Type B pancreatic cell (in vitro differentiated cells): ENCODE measurements around the gene STIM1. TPM values are rescaled to one million over a fixed set of nuclear protein-coding genes. Genes with fewer than 3 reads are reported as not detected.
"Not testable (repeated sequence)": the region's sequence is repeated elsewhere in the genome, so short reads cannot be mapped to it uniquely, and the experiment has no call there.

Source experiments
- DNase-seq: peaks from one replicate; pipeline ENCODE4 v3.0.0; 2021; ENCODE audit warnings: mixed read lengths; ENCODE audit not compliant: unreplicated experiment; ENCODE audit errors: extremely low spot score
- H3K27ac Mint-ChIP-seq: 2 replicates; pipeline ENCODE4 v1.8.0; 2021; ENCODE audit warnings: mild to moderate bottlenecking, mixed read lengths
- H3K27me3 Mint-ChIP-seq: 2 replicates; pipeline ENCODE4 v1.8.0; 2021; ENCODE audit warnings: mixed read lengths
- H3K36me3 Mint-ChIP-seq: 2 replicates; pipeline ENCODE4 v1.8.0; 2021; ENCODE audit warnings: mixed read lengths
- H3K4me1 Mint-ChIP-seq: one replicate; pipeline ENCODE4 v1.8.0; 2021; ENCODE audit warnings: mixed read lengths; ENCODE audit not compliant: unreplicated experiment
- H3K4me3 Mint-ChIP-seq: 2 replicates; pipeline ENCODE4 v1.8.0; 2021; ENCODE audit warnings: mild to moderate bottlenecking, mixed read lengths
- H3K9me3 Mint-ChIP-seq: 2 replicates; pipeline ENCODE4 v1.8.0; 2021; ENCODE audit warnings: mixed read lengths
- total RNA-seq: library from RNA; stranded (reverse); gene quantifications from 2 replicates; pipeline ENCODE4 v1.2.1, GENCODE V29; 2021; ENCODE audit warnings: low replicate concordance
- TF ChIP-seq, protein P1 (sequence below): fragments of 200-600 bp; sonication (generic); conservative IDR thresholded peaks from 2 replicates; pipeline ENCODE4 v1.5.0; 2021; ENCODE audit warnings: antibody characterized with exemption, mild to moderate bottlenecking

Gene STIM1
- total RNA-seq, 1 donor from 2014 or later: 38.9 TPM

DNA sequence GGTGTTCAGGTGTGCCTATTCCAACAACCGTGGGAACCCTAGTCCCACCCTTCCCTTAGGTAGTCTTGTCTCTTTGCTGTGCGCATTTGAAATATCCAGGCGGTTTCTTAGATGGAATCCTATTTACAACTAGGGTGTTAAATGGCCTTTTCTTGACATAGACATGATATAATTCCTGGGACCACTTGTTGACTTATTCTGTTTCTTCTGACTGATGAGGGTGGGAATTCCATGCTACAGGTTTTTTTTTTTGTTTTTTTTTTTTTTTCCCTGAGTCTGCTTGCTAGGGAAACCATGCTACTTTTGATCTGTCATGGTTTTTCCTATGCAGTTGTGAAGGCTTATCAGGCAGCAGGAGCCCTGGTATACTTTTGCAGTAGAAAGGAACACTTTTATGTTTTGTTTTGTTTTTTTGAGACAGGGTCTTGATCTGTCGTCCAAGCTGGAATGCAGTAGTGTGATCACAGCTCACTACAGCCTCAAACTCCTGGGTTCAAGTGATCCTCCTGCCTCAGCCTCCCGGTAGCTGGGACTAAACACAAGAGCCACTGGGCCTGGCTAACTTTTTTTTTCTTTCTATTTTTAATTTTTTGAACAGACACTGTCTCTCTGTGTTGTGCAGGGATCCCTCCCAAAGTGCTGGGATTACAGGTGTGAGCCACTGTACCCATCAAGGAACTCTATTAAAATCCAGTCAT is 1.5 kb downstream of the STIM1 start:
- TF ChIP-seq, protein P1, sequence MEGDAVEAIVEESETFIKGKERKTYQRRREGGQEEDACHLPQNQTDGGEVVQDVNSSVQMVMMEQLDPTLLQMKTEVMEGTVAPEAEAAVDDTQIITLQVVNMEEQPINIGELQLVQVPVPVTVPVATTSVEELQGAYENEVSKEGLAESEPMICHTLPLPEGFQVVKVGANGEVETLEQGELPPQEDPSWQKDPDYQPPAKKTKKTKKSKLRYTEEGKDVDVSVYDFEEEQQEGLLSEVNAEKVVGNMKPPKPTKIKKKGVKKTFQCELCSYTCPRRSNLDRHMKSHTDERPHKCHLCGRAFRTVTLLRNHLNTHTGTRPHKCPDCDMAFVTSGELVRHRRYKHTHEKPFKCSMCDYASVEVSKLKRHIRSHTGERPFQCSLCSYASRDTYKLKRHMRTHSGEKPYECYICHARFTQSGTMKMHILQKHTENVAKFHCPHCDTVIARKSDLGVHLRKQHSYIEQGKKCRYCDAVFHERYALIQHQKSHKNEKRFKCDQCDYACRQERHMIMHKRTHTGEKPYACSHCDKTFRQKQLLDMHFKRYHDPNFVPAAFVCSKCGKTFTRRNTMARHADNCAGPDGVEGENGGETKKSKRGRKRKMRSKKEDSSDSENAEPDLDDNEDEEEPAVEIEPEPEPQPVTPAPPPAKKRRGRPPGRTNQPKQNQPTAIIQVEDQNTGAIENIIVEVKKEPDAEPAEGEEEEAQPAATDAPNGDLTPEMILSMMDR: no peak
- H3K27me3 Mint-ChIP-seq: no peaks in the 10 kb centered on the region
- peaks cover 4% of the 10 kb centered on the region for H3K36me3 Mint-ChIP-seq
- peak overlapping the region; percentile 96 for H3K4me3 Mint-ChIP-seq
- DNase-seq: no peak
- H3K4me1 Mint-ChIP-seq: peaks cover 40% of the 10 kb centered on the region
- H3K27ac Mint-ChIP-seq: peak overlapping the region; percentile 74
- H3K9me3 Mint-ChIP-seq: peaks cover 5% of the 10 kb centered on the region

DNA sequence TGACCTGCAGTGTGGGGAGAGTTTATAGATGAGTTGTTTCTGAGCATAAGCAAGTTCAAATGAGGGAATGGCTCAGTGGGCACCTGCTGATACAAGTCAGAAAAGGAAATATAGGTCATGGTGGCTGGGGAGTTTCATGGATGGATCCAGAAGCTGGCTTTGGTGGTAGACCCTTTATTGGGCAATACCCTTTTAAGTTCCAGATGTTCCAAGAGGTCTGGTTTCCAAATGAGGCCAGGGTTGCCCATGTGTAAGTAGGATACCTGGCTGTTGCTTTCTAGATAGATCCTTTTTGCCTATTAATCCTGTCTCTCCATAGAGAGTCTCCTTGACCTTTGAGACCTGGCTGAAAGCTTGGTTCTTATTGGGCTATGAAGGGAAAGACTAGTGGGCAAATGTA is 2.2 kb downstream of the STIM1 start:
- H3K4me1 Mint-ChIP-seq: peaks cover 40% of the 10 kb centered on the region
- peaks cover 5% of the 10 kb centered on the region for H3K9me3 Mint-ChIP-seq
- H3K27ac Mint-ChIP-seq: peak overlapping the region; percentile 74
- H3K36me3 Mint-ChIP-seq: peaks cover 4% of the 10 kb centered on the region
- peak overlapping the region; percentile 96 for H3K4me3 Mint-ChIP-seq
- no peaks in the 10 kb centered on the region for H3K27me3 Mint-ChIP-seq
- DNase-seq: no peak
- TF ChIP-seq, protein P1: no peak

DNA sequence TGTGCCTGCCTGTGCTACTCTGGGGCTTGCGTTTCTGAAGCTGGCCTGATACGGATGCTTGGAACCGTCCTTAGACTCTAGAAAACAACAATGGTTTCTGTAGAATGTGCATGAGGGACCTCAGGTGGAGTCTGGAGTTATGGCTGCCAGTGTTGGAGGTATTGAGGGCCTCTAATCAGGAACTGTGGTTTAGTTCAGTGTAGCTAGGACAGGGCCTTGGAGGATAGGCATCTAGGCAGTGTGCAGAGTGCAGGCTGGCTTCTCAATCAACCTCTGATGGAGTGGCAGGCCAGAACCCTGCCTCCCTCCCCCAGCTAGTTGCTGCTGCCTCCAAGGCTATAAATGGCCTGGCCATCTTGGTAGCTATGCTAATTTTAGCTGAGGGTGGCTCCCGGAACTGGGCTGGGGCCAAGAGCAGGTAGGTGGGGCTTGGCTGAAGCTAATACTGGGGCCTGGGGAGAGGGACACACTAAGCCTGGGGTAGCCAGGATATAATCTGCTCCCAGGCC is 4.0 kb downstream of the STIM1 start:
- Mint-ChIP-seq H3K36me3 (peaks cover 4% of the 10 kb centered on the region), H3K27ac (no peak overlapping the region), H3K27me3 (no peaks in the 10 kb centered on the region), H3K4me1 (peaks cover 34% of the 10 kb centered on the region), H3K9me3 (peaks cover 5% of the 10 kb centered on the region), H3K4me3 (peak overlapping the region; percentile 44)
- no peak for DNase-seq
- TF ChIP-seq, protein P1: no peak

- no peak overlapping the region for H3K4me3 Mint-ChIP-seq
- H3K9me3 Mint-ChIP-seq: peaks cover 5% of the 10 kb centered on the region
- H3K27me3 Mint-ChIP-seq: no peaks in the 10 kb centered on the region
- no peak for DNase-seq
- peaks cover 33% of the 10 kb centered on the region for H3K4me1 Mint-ChIP-seq
- H3K27ac Mint-ChIP-seq: peak overlapping the region; percentile 21
- H3K36me3 Mint-ChIP-seq: peaks cover 4% of the 10 kb centered on the region
- TF ChIP-seq, protein P1: no peak
Measured at GRCh38 chr11:3860375-3860774, 4.9 kb downstream of the STIM1 start.

DNA sequence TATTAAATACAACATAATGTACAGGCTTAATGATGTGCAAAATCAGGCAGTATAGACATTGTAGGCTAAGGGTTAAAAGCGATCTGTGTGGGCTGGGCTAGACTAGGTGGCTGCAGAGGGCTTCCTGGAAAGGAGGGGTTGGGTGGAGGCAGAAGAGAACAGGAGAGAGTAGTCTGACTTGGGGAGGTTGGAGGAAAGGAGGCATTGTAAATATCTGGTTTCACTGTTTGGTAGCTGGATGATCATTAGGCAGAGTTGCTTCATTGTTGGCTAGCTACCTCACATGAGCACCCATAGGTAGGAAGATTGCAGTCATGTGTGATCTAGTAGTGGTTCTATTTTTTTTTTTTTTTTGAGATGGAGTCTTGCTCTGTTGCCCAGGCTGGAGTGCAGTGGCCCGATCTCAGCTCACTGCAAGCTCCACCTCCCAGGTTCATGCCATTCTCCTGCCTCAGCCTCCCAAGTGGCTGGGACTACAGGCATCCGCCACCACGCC is 5.5 kb downstream of the STIM1 start:
- peak overlapping the region; percentile 21 for H3K27ac Mint-ChIP-seq
- peaks cover 38% of the 10 kb centered on the region for H3K4me1 Mint-ChIP-seq
- peak overlapping the region; percentile 24 for H3K4me3 Mint-ChIP-seq
- H3K9me3 Mint-ChIP-seq, H3K27me3 Mint-ChIP-seq, DNase-seq, H3K36me3 Mint-ChIP-seq: not testable (repeated sequence)

DNA sequence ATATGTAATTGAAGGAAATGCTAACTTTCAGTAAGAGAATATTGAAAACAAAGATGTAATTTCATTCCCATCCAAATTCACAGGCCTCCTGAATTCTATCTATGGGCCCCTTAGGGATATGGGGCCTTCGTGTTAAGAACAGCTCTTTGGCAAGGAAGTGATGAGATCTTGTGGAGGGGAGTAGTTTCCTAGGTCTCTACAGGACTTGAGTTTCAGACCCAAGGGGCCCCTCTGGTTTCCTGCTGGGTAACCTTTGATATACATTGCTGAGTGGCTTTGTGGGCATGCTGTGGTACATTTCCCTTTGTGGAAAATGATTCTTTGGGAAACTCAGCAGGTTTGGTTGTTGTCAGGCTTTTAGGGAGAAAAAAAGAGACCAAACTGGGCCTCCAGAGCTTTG is 6.2 kb downstream of the STIM1 start:
- H3K27ac Mint-ChIP-seq: no peak overlapping the region
- peaks cover 4% of the 10 kb centered on the region for H3K36me3 Mint-ChIP-seq
- no peak overlapping the region for H3K4me3 Mint-ChIP-seq
- H3K9me3 Mint-ChIP-seq: peaks cover 5% of the 10 kb centered on the region
- H3K27me3 Mint-ChIP-seq: no peaks in the 10 kb centered on the region
- DNase-seq: no peak
- H3K4me1 Mint-ChIP-seq: peaks cover 37% of the 10 kb centered on the region
- TF ChIP-seq, protein P1: no peak
